BJ (cell line): ENCODE results near the gene KCNE4. TPM values are rescaled to one million over a fixed set of nuclear protein-coding genes. Genes with fewer than 3 reads are reported as not detected.

Experiments
- CTCF ChIA-PET: fragments of 350-600 bp; formaldehyde crosslinking; extraction: SDS; loops from one replicate; lab custom pipeline; 2021; ENCODE audit warnings: antibody characterized with exemption, inconsistent platforms; lab: Yijun Ruan, JAX
- POLR2A ChIA-PET: fragments of 300-600 bp; sonication (Branson Sonifier 250); formaldehyde crosslinking; extraction: SDS; loops from one replicate; lab custom pipeline; 2021; ENCODE audit warnings: antibody characterized with exemption; lab: Charles Lee
- DNase-seq: peaks from one replicate; pipeline ENCODE4 v3.0.0-alpha.2; 2011; ENCODE audit warnings: low read depth
- H3K27me3 ChIP-seq: 2 replicates; pipeline ENCODE4 v1.6.0; 2011; ENCODE audit warnings: low read length; ENCODE audit not compliant: control insufficient read depth, insufficient read depth
- H3K36me3 ChIP-seq: 2 replicates; pipeline ENCODE4 v1.5.1; 2011; ENCODE audit warnings: low read length; ENCODE audit not compliant: control insufficient read depth, insufficient read depth
- H3K4me3 ChIP-seq: 2 replicates; pipeline ENCODE4 v1.5.1; 2011; ENCODE audit warnings: low read depth, mild to moderate bottlenecking, control low read depth, low read length
- CTCF ChIP-seq: IDR thresholded peaks from 2 replicates; pipeline ENCODE4 v1.5.1; 2011; ENCODE audit warnings: low read depth, mild to moderate bottlenecking, control low read depth, inconsistent platforms, low read length, moderate library complexity; ENCODE audit not compliant: insufficient read depth
- polyA plus RNA-seq: library from polyadenylated mRNA; depleted of rRNA; stranded (reverse); fragments of >200 nt; gene quantifications from 2 replicates; pipeline ENCODE4 v1.2.3, GENCODE V29; 2011

The KCNE4 gene
- polyA plus RNA-seq, 1 experiment: 18.5 TPM

GRCh38 chr2:223095207-223095606 lies 43.2 kb downstream of the KCNE4 start:
- ChIA-PET POLR2A (no interaction called here), CTCF (interaction anchor here (1.3 to 2.2 kb wide), 2 partner anchors 44 to 113 kb away, joined by 3 to 6 read pairs; no protein-coding TSS in a partner anchor)
- Histone ChIP-seq H3K4me3 (no peak overlapping the region), H3K36me3 (no peaks in the 10 kb centered on the region), H3K27me3 (no peaks in the 10 kb centered on the region)
- no peak for DNase-seq
- no peak for TF ChIP-seq CTCF

- CTCF ChIA-PET: interaction anchor here (0.6 to 2.2 kb wide), 3 partner anchors 12 to 478 kb away, joined by 3 to 6 read pairs (median 4); no protein-coding TSS in a partner anchor
- DNase-seq: no peak
- H3K4me3 ChIP-seq: no peak overlapping the region
- POLR2A ChIA-PET: no interaction called here
- TF ChIP-seq CTCF: no peak
- no peaks in the 10 kb centered on the region for H3K36me3 ChIP-seq
- H3K27me3 ChIP-seq: no peaks in the 10 kb centered on the region
These were observed 44.4 kb downstream of the KCNE4 start for GRCh38 chr2:223096235-223096970.

GRCh38 chr2:223097888-223098383 lies 45.9 kb downstream of the KCNE4 start:
- DNase-seq: no peak
- CTCF ChIA-PET: interaction anchor here (0.6 to 1.4 kb wide), 4 partner anchors 14 to 683 kb away, joined by 3 read pairs; no protein-coding TSS in a partner anchor
- POLR2A ChIA-PET: no interaction called here

GRCh38 chr2:223099561-223099960 lies 47.6 kb downstream of the KCNE4 start:
- Histone ChIP-seq H3K36me3 (no peaks in the 10 kb centered on the region), H3K27me3 (no peaks in the 10 kb centered on the region), H3K4me3 (no peak overlapping the region)
- ChIA-PET CTCF (interaction anchor here (0.8 to 4.5 kb wide), 5 partner anchors 15 to 149 kb away, joined by 3 to 28 read pairs (median 4); no protein-coding TSS in a partner anchor), POLR2A (no interaction called here)
- DNase-seq: no peak
- TF ChIP-seq CTCF: no peak

More at GRCh38 chr2:223097888-223098383, 45.9 kb downstream of the KCNE4 start:
- H3K36me3 ChIP-seq: no peaks in the 10 kb centered on the region
- H3K4me3 ChIP-seq: no peak overlapping the region
- no peaks in the 10 kb centered on the region for H3K27me3 ChIP-seq
- TF ChIP-seq CTCF: no peak

GRCh38 chr2:223100061-223100511 lies 48.1 kb downstream of the KCNE4 start:
- no peak for TF ChIP-seq CTCF
- Histone ChIP-seq H3K4me3 (no peak overlapping the region), H3K27me3 (no peaks in the 10 kb centered on the region), H3K36me3 (no peaks in the 10 kb centered on the region)
- DNase-seq: peak; percentile 89
- ChIA-PET POLR2A (interaction anchor here (0.7 to 1.0 kb wide), 2 partner anchors 39 to 141 kb away, joined by 3 read pairs; no protein-coding TSS in a partner anchor), CTCF (interaction anchor here (0.8 to 4.5 kb wide), 7 partner anchors 15 to 148 kb away, joined by 3 to 32 read pairs (median 6); no protein-coding TSS in a partner anchor)
